Upper lobe of left lung (tissue), 4 donors: ENCODE results near the gene BCL2L2.

Experiments
- POLR2A ChIP-seq, 4 donors: fragments of 450-650 bp; IDR thresholded peaks; one replicate each; pipeline ENCODE4 v1.5.1; 2016 to 2017; ENCODE audit warnings: antibody characterized with exemption in 4 of 4, mild to moderate bottlenecking in 2 of 4
- POLR2AphosphoS5 ChIP-seq, 2 donors: sonication (generic); formaldehyde crosslinking; IDR thresholded peaks; one replicate each; pipeline ENCODE4 v1.5.1; 2017; ENCODE audit warnings: antibody characterized with exemption in 2 of 2
- TF ChIP-seq, protein P1 (sequence below), 6 experiments: fragments of 450-650 bp in 4 of 6; fragments of 200-600 bp in 2 of 6; sonication (generic) in 2 of 6; IDR thresholded peaks; one replicate each; pipeline ENCODE4 v1.5.1; 2016 to 2019; ENCODE audit warnings: antibody characterized with exemption in 6 of 6

DNA sequence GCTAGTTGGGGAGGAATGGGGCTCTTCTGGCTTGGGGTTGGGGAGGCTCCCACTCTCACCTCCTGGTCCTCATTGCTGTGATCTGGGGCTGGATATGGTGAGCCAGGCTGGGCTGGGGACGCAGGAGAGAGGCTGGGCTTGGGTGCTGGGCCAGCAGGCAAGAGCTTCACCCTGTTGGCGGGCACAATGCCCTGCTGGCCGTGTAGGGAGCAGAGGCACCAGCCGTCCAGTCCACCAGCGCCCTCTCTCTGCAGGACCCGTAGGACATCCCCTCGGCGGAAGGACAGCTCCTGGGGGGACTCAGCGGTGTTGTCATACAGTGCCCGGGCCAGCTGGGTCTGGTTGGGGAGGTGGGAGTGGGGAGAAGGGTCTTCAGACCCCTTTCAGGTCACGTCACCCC, 53.9 kb downstream of the BCL2L2 start:
- TF ChIP-seq, protein P1, sequence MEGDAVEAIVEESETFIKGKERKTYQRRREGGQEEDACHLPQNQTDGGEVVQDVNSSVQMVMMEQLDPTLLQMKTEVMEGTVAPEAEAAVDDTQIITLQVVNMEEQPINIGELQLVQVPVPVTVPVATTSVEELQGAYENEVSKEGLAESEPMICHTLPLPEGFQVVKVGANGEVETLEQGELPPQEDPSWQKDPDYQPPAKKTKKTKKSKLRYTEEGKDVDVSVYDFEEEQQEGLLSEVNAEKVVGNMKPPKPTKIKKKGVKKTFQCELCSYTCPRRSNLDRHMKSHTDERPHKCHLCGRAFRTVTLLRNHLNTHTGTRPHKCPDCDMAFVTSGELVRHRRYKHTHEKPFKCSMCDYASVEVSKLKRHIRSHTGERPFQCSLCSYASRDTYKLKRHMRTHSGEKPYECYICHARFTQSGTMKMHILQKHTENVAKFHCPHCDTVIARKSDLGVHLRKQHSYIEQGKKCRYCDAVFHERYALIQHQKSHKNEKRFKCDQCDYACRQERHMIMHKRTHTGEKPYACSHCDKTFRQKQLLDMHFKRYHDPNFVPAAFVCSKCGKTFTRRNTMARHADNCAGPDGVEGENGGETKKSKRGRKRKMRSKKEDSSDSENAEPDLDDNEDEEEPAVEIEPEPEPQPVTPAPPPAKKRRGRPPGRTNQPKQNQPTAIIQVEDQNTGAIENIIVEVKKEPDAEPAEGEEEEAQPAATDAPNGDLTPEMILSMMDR (IDR thresholded peaks at IDR 0.05): no peak
- TF ChIP-seq POLR2AphosphoS5 (IDR thresholded peaks at IDR 0.05) (no peak), POLR2A (IDR thresholded peaks at IDR 0.05) (no peak)
